Endodermal cell (in vitro differentiated cells): Measurements from ENCODE around the gene AZIN2. TPM values are rescaled to one million over a fixed set of nuclear protein-coding genes. Genes with fewer than 3 reads are reported as not detected.

Source experiments
- DNase-seq: peaks from one replicate; pipeline ENCODE4 v3.0.0-alpha.2; 2017
- H3K27ac ChIP-seq: 2 replicates; pipeline ENCODE4 v1.5.1; 2013; ENCODE audit warnings: mild to moderate bottlenecking, low read depth, low read length, moderate library complexity
- H3K27me3 ChIP-seq: 2 replicates; pipeline ENCODE4 v1.6.1; 2013; ENCODE audit warnings: mild to moderate bottlenecking, low read length, moderate library complexity; ENCODE audit not compliant: insufficient read depth, control insufficient read depth, poor library complexity, severe bottlenecking
- H3K36me3 ChIP-seq: 2 replicates; pipeline ENCODE4 v1.7.0; 2013; ENCODE audit warnings: mild to moderate bottlenecking, low read length, moderate library complexity; ENCODE audit not compliant: control insufficient read depth, insufficient read depth
- H3K4me1 ChIP-seq: one replicate; pipeline ENCODE4 v1.7.0; 2013; ENCODE audit warnings: low read length; ENCODE audit not compliant: control insufficient read depth, insufficient read depth
- H3K4me3 ChIP-seq: 2 replicates; pipeline ENCODE4 v1.5.1; 2013; ENCODE audit warnings: mild to moderate bottlenecking, low read length, moderate library complexity
- H3K9ac ChIP-seq: 2 replicates; pipeline ENCODE4 v1.6.1; 2013; ENCODE audit warnings: mild to moderate bottlenecking, low read length, moderate library complexity; ENCODE audit not compliant: poor library complexity, severe bottlenecking; ENCODE audit errors: extremely low read depth
- H3K9me3 ChIP-seq: 2 replicates; pipeline ENCODE4 v1.6.1; 2013; ENCODE audit warnings: mild to moderate bottlenecking, low read length, moderate library complexity; ENCODE audit not compliant: control insufficient read depth
- H3K27ac Mint-ChIP-seq: 2 replicates; pipeline ENCODE4 v1.8.0; 2020; ENCODE audit warnings: mixed read lengths
- H3K27me3 Mint-ChIP-seq: 2 replicates; pipeline ENCODE4 v1.8.0; 2021; ENCODE audit warnings: mild to moderate bottlenecking, mixed read lengths; ENCODE audit not compliant: insufficient read depth
- H3K36me3 Mint-ChIP-seq: 2 replicates; pipeline ENCODE4 v1.8.0; 2020; ENCODE audit warnings: low read depth, mixed read lengths
- H3K4me1 Mint-ChIP-seq: 2 replicates; pipeline ENCODE4 v1.8.0; 2020; ENCODE audit warnings: mixed read lengths
- H3K4me3 Mint-ChIP-seq: 2 replicates; pipeline ENCODE4 v1.8.0; 2020; ENCODE audit warnings: mild to moderate bottlenecking, moderate library complexity, mixed read lengths
- H3K9me3 Mint-ChIP-seq: 2 replicates; pipeline ENCODE4 v1.8.0; 2020; ENCODE audit warnings: mild to moderate bottlenecking, mixed read lengths
- WGBS, 2 experiments: methylation state at CpG; one replicate each; pipeline versions ENCODE4 v1.1.5 to v1.1.7; 2013; ENCODE audit warnings: missing lambda C conversion rate in 2 of 2, mixed read lengths in 1 of 2; ENCODE audit not compliant: insufficient coverage in 1 of 2, insufficient read length in 1 of 2; 5-methylcytosine and 5-hydroxymethylcytosine counted together
- total RNA-seq, 2 donors: library from RNA; stranded (reverse); fragmentation: NEBNext Ultra II Directional in 1 of 2; extraction: Animal tissue kit (Norgen Biotek cat#: 25700) in 1 of 2; gene quantifications; 2 replicates in 1 of 2; 3 replicates in 1 of 2; pipeline ENCODE4 v1.2.1, GENCODE V29; 2021
- TF ChIP-seq, protein P1 (sequence below): fragments of 200-600 bp; sonication (generic); conservative IDR thresholded peaks from 2 replicates; pipeline ENCODE4 v1.5.0; 2021; ENCODE audit warnings: antibody characterized with exemption, mild to moderate bottlenecking

AZIN2 gene
- total RNA-seq, 2 donors from 2014 or later: 1.7 to 3.0 TPM

DNA sequence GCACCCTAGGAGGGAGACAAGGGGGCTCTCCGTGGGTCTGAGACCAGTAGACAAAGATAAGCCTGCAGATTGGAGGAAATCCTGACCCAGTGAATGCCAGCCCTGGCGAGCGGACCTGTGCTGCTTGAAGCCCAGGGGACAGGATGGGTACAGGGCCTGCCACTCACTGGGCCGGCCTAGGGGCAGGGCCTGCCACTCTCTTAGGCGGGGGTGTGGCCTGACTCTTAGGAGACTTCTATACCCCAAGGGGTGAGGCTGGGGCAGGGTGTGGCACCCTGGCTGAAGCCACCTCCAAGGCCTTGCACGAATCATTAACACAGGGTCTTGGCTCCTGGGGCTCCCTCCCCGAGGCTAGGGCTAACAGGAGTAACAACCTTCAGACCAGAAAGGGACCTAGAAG lies 70.2 kb downstream of the AZIN2 start:
- Mint-ChIP-seq H3K36me3 (peaks cover 9% of the 10 kb centered on the region), H3K4me3 (no peak overlapping the region), H3K9me3 (no peaks in the 10 kb centered on the region), H3K27me3 (no peaks in the 10 kb centered on the region), H3K4me1 (peaks cover 8% of the 10 kb centered on the region), H3K27ac (peak overlapping the region; percentile 48)
- no peak overlapping the region for H3K4me3 ChIP-seq
- H3K27ac ChIP-seq: peak overlapping the region; percentile 96
- no peak overlapping the region for H3K9ac ChIP-seq
- H3K36me3 ChIP-seq: no peaks in the 10 kb centered on the region
- 82 to 83% methylated on average over 4 to 7 of the region's 7 CpGs for WGBS, 2 experiments
- TF ChIP-seq, protein P1, sequence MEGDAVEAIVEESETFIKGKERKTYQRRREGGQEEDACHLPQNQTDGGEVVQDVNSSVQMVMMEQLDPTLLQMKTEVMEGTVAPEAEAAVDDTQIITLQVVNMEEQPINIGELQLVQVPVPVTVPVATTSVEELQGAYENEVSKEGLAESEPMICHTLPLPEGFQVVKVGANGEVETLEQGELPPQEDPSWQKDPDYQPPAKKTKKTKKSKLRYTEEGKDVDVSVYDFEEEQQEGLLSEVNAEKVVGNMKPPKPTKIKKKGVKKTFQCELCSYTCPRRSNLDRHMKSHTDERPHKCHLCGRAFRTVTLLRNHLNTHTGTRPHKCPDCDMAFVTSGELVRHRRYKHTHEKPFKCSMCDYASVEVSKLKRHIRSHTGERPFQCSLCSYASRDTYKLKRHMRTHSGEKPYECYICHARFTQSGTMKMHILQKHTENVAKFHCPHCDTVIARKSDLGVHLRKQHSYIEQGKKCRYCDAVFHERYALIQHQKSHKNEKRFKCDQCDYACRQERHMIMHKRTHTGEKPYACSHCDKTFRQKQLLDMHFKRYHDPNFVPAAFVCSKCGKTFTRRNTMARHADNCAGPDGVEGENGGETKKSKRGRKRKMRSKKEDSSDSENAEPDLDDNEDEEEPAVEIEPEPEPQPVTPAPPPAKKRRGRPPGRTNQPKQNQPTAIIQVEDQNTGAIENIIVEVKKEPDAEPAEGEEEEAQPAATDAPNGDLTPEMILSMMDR: no peak
- peaks cover 4% of the 10 kb centered on the region for H3K4me1 ChIP-seq
- H3K27me3 ChIP-seq: no peaks in the 10 kb centered on the region
- H3K9me3 ChIP-seq: no peaks in the 10 kb centered on the region
- DNase-seq: peak; percentile 58

DNA sequence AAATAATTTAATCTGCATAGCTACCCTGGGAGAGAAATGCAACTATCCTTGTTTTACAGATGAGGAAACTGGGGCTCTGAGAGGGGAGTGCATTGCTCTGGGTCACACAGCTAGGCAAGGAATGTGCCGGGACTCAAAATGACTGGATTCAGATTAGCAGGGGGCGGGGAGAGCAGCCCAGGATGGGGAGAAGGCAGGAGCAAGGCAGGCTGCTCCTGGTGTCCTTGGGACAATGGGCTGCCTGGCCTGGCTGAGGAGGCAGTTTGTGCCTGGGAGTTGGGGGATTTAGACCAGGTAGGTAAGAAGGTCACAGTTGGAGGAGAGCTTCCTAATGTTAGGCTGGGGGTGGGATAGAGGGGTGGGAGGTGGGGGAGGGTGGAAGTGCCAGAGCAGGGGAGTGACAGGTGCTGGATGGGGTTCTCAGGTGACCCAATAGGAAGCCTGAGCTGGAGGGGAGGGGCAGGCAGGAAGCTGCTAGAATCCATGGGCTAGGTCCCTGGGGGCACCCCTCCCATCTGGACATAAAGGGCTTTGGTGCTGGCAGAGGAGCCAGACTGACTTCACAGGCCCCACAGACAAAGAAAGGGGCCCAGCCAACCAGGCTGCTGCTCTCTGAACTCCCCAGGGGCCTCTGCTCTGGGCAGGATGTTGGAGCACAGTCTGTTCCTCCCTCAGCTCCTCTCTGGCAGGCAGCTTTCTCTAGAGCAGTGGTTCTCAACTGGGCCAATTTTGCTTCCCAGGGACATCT lies 71.9 kb downstream of the AZIN2 start:
- peak overlapping the region; percentile 90 for H3K27ac Mint-ChIP-seq
- 41 to 54% methylated on average over 2 of the region's 2 CpGs for WGBS, 2 experiments

DNA sequence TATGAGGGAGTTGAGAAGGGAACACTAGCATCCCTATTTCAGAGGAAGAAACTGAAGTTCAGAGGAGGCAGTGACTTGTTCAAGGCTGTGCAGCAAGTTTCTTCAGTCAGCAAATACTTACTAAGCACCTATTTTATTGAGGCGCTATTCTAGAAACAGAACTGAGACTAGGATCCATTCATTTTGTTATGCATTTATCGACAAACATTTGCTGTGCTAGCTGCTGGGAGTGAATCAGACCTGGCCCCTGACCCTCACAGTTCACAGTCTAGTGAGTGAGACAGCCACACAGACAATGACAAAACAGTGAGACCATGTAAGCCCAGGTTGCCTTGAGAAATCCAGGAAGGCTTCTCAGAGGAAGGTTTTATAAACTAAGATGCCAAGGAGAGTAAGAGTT lies 72.7 kb downstream of the AZIN2 start:
- Histone ChIP-seq H3K9me3 (no peaks in the 10 kb centered on the region), H3K27me3 (no peaks in the 10 kb centered on the region), H3K36me3 (no peaks in the 10 kb centered on the region), H3K9ac (no peak overlapping the region), H3K4me3 (no peak overlapping the region), H3K27ac (peak overlapping the region; percentile 96), H3K4me1 (peaks cover 4% of the 10 kb centered on the region)
- no peak overlapping the region for H3K4me3 Mint-ChIP-seq
- WGBS, 2 experiments: 96 to 100% methylated on average over 2 of the region's 2 CpGs
- H3K4me1 Mint-ChIP-seq: peaks cover 8% of the 10 kb centered on the region
- peak overlapping the region; percentile 83 for H3K27ac Mint-ChIP-seq
- DNase-seq: no peak
- peaks cover 14% of the 10 kb centered on the region for H3K36me3 Mint-ChIP-seq
- H3K27me3 Mint-ChIP-seq: no peaks in the 10 kb centered on the region
- TF ChIP-seq, protein P1: no peak
- H3K9me3 Mint-ChIP-seq: no peaks in the 10 kb centered on the region

More for the DNA sequence above, 71.9 kb downstream of the AZIN2 start:
- peak overlapping the region; percentile 96 for H3K27ac ChIP-seq
- H3K9me3 Mint-ChIP-seq: no peaks in the 10 kb centered on the region
- H3K36me3 ChIP-seq: no peaks in the 10 kb centered on the region
- peaks cover 8% of the 10 kb centered on the region for H3K4me1 Mint-ChIP-seq
- no peaks in the 10 kb centered on the region for H3K27me3 Mint-ChIP-seq
- DNase-seq: peak; percentile 92
- H3K9ac ChIP-seq: no peak overlapping the region
- H3K36me3 Mint-ChIP-seq: peaks cover 11% of the 10 kb centered on the region
- TF ChIP-seq, protein P1: no peak
- no peak overlapping the region for H3K4me3 ChIP-seq
- peak overlapping the region; percentile 12 for H3K4me3 Mint-ChIP-seq
- no peaks in the 10 kb centered on the region for H3K9me3 ChIP-seq
- H3K4me1 ChIP-seq: peaks cover 4% of the 10 kb centered on the region
- H3K27me3 ChIP-seq: no peaks in the 10 kb centered on the region
